Fibroblast of lung (primary cell): ENCODE data around the gene NDUFS2.

Experiments
- CTCF ChIP-seq, 2 donors: IDR thresholded peaks in 1 of 2; conservative IDR thresholded peaks in 1 of 2; 1 replicate in 1 of 2; 2 replicates in 1 of 2; pipeline ENCODE4 v1.5.1; 2011 to 2012; ENCODE audit warnings: low read length in 2 of 2, control low read depth in 1 of 2, inconsistent platforms in 1 of 2, low read depth in 1 of 2, mild to moderate bottlenecking in 1 of 2
- EZH2 ChIP-seq: IDR thresholded peaks from 2 replicates; pipeline ENCODE4 v1.5.1; 2012; ENCODE audit warnings: low read length, control low read depth, mild to moderate bottlenecking; ENCODE audit errors: missing control alignments

DNA sequence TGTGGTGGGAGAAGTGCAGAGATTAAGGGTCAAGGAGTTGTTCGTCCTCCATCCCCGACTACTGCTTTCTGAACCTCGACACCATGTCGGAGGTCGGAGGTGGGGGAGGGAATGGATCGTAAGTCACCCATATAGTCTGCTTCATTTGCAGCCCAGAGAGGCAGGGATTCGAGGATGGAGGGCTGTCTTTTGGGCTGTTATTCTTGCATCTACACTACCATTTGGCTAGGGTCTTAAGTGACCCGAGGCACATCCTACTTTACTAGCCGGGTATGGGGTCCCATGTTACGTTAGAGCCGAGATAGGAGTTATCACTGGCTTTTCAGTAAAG is 42.3 kb upstream of the NDUFS2 start:
- TF ChIP-seq CTCF (conservative IDR thresholded peaks at IDR 0.05 in 1 of 2, IDR thresholded peaks at IDR 0.05 in 1 of 2; ENCODE audit: low read depth in 1 of 2, low read length in 2 of 2) (no peak), EZH2 (no peak)
